Natural killer cell treated with Interleukin-12 subunit alpha and Interleukin-12 subunit beta and Interleukin-15 and Interleukin-18, amount 100 ng/mL, for 72 hours (primary cell): ENCODE results near the gene SMYD3. TPM values are rescaled to one million over a fixed set of nuclear protein-coding genes. Genes with fewer than 3 reads are reported as not detected.
A peak's percentile ranks its signal among the peaks of the same experiment; 100 is the strongest.

Source experiments
- ATAC-seq, 2 donors: fragments of 150-1000 bp; cut with Tn5 transposase in 1 of 2; sonication (Bioruptor Pico), chemical (Tn5 transposase) in 1 of 2; 2 replicates each; pipeline ENCODE4 v1.10.0; 2021
- DNase-seq: peaks from one replicate; pipeline ENCODE4 v3.0.0; 2022; ENCODE audit warnings: low spot score
- H3K27ac Mint-ChIP-seq, 2 donors: 1 replicate in 1 of 2; 2 replicates in 1 of 2; pipeline ENCODE4 v1.8.0; 2022; ENCODE audit warnings: mixed read lengths in 2 of 2, mild to moderate bottlenecking in 1 of 2, moderate library complexity in 1 of 2
- H3K27me3 Mint-ChIP-seq, 2 donors: 1 replicate in 1 of 2; 2 replicates in 1 of 2; pipeline ENCODE4 v1.8.0; 2022; ENCODE audit warnings: mixed read lengths in 2 of 2
- H3K36me3 Mint-ChIP-seq: one replicate; pipeline ENCODE4 v1.8.0; 2022; ENCODE audit warnings: mixed read lengths
- H3K4me1 Mint-ChIP-seq, 2 donors: 1 replicate in 1 of 2; 2 replicates in 1 of 2; pipeline ENCODE4 v1.8.0; 2022; ENCODE audit warnings: low read depth in 2 of 2, mixed read lengths in 2 of 2, mild to moderate bottlenecking in 1 of 2
- H3K4me3 Mint-ChIP-seq: one replicate; pipeline ENCODE4 v1.8.0; 2022; ENCODE audit warnings: mixed read lengths
- H3K9me3 Mint-ChIP-seq: 2 replicates; pipeline ENCODE4 v1.8.0; 2022; ENCODE audit warnings: mixed read lengths
- total RNA-seq, 2 donors: library from RNA; stranded (reverse); gene quantifications; one replicate each; pipeline ENCODE4 v1.2.3, GENCODE V29; 2022

Gene SMYD3
- total RNA-seq, 2 donors from 2014 or later, result 26.9 to 55.4 TPM

DNA sequence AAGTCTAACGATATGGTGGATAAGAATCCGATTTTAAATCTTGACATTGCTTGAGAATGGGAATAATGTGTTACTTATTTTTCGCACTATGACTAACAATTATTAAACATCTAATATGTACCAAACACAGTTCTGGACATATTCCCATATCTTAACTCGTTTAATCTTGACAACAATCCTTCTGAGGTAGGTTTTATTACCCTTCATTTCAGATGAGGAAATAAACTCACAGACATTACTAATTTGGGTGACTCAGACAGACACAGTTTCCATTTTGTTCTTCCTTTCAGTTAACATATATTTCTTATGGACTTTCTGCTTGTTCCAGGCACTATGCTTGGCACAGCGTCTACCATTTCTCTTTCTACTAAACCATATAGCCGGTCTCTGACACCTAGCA is 244.8 kb downstream of the SMYD3 start:
- no peaks in the 10 kb centered on the region for H3K27me3 Mint-ChIP-seq
- no peak overlapping the region for H3K27ac Mint-ChIP-seq
- no peak overlapping the region for H3K4me3 Mint-ChIP-seq
- DNase-seq (no peak), ATAC-seq (no peak)
- no peaks in the 10 kb centered on the region for H3K4me1 Mint-ChIP-seq
- H3K36me3 Mint-ChIP-seq, result peaks cover 14% of the 10 kb centered on the region
- peaks cover 6% of the 10 kb centered on the region for H3K9me3 Mint-ChIP-seq

- peaks cover 14% of the 10 kb centered on the region for H3K36me3 Mint-ChIP-seq
- DNase-seq (no peak), ATAC-seq (no peak)
- H3K4me1 Mint-ChIP-seq, result no peaks in the 10 kb centered on the region
- no peak overlapping the region for H3K27ac Mint-ChIP-seq
- H3K4me3 Mint-ChIP-seq, result no peak overlapping the region
- peaks cover 6% of the 10 kb centered on the region for H3K9me3 Mint-ChIP-seq
- H3K27me3 Mint-ChIP-seq, result no peaks in the 10 kb centered on the region
These were observed 245.4 kb downstream of the SMYD3 start for GRCh38 chr1:246261639-246262038.

DNA sequence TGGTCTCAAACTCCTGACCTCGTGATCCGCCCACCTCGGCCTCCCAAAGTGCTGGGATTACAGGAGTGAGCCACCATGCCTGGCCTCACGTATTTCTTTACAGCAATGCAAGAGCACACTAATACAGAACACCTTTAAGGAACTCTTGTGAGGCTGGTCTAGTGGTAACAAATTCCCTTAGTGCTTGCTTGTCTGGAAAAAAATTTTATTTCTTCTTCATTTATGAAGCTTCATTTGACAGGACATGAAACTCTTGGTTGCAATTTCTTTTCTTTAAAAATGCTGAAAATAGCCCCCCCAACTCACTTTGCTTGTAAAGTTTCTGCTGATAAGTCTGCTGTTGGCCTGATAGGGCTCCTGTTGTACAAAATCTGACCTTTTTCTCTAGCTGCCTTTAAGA is 248.8 kb downstream of the SMYD3 start:
- Mint-ChIP-seq H3K4me1 (no peaks in the 10 kb centered on the region), H3K27ac (no peak overlapping the region), H3K9me3 (peaks cover 6% of the 10 kb centered on the region), H3K27me3 (no peaks in the 10 kb centered on the region), H3K36me3 (peaks cover 14% of the 10 kb centered on the region), H3K4me3 (no peak overlapping the region)
- ATAC-seq, result no peak
- no peak for DNase-seq

DNA sequence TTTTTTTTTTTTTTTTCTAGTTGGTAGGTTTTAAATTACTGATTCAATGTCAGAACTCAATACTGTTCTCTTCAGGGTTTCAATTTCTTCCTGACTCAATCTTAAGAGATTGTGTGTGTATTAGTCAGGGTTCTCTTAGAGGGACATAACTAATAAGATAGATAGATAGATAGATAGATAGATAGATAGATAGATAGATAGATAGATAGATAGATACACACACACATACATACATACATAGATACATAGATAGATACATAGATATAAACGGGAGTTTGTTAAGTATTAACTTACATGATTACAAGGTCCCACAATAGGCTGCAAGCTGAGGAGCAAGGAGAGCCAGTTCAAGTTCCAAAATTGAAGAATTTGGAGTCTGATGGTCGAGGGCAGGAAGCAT is 251.3 kb downstream of the SMYD3 start:
- no peak overlapping the region for H3K27ac Mint-ChIP-seq
- H3K27me3 Mint-ChIP-seq, result no peaks in the 10 kb centered on the region
- no peak for ATAC-seq
- peaks cover 14% of the 10 kb centered on the region for H3K36me3 Mint-ChIP-seq
- no peak for DNase-seq
- H3K9me3 Mint-ChIP-seq, result peaks cover 6% of the 10 kb centered on the region
- H3K4me3 Mint-ChIP-seq, result no peak overlapping the region
- H3K4me1 Mint-ChIP-seq, result no peaks in the 10 kb centered on the region

DNA sequence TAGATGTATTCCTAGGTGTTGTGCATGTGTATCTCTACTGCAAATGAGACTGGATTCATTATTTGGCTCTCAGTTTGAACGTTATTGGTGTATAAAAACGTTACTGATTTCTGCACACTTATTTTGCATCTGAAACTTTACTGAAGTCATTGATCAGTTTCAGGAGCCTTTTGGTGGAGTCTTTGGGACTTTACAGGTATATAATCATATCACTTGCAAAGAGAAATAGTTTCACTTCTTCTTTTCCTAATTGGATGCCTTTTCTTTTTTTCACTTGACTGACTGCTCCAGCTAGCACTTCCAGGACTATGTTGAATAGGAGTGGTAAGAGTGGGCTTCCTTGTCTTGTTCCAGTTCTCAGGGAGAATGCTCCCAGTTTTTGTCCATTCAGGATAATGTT is 252.2 kb downstream of the SMYD3 start:
- DNase-seq, result no peak
- Mint-ChIP-seq H3K9me3 (peaks cover 6% of the 10 kb centered on the region), H3K4me1 (no peaks in the 10 kb centered on the region), H3K36me3 (peaks cover 14% of the 10 kb centered on the region), H3K27me3 (no peaks in the 10 kb centered on the region), H3K27ac (no peak overlapping the region), H3K4me3 (no peak overlapping the region)
- no peak for ATAC-seq

DNA sequence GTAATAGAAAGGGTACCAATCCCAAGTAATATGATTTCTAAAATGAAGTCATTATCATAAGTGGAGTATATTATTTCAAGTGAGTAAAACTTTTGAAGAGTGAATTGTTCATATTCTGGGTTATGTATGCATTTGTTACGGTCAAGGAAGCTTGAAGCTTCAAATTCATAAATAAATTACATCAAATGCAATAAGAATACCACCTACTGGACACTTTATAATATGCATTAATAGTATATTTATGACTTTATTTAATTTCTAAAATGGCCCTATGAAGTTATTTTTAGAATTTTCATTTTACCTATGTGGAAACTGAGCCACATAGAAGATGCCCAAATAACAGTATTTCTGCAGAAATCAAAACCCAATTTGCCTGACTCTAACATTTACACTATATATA is 260.6 kb downstream of the SMYD3 start:
- H3K36me3 Mint-ChIP-seq, result peaks cover 6% of the 10 kb centered on the region
- no peaks in the 10 kb centered on the region for H3K9me3 Mint-ChIP-seq
- no peak for ATAC-seq

GRCh38 chr1:246245541-246245940 is 261.5 kb downstream of the SMYD3 start:
- no peaks in the 10 kb centered on the region for H3K9me3 Mint-ChIP-seq
- DNase-seq, result no peak
- no peak overlapping the region for H3K27ac Mint-ChIP-seq

More for the DNA sequence above, 260.6 kb downstream of the SMYD3 start:
- H3K4me3 Mint-ChIP-seq, result no peak overlapping the region
- no peaks in the 10 kb centered on the region for H3K27me3 Mint-ChIP-seq
- no peaks in the 10 kb centered on the region for H3K4me1 Mint-ChIP-seq
- no peak overlapping the region for H3K27ac Mint-ChIP-seq
- no peak for DNase-seq

DNA sequence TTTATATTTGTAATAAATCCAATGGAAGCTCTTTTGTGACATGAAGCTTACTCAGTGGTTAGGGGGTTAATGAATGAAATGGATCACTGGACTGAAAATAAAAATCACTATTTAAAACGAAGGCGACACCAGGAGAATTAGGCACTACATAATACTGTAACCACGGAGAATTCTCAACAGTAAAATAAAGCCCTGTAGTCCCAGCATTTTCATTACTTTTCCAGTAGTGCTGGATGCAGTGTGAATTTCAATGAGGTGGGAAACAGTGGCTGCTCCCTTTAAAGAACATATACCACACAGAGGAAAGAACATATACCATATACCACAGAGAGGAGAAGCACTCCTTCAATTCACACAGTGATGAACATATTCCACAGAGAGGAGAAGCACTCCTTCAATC is 275.0 kb downstream of the SMYD3 start:
- Mint-ChIP-seq H3K9me3 (no peaks in the 10 kb centered on the region), H3K36me3 (no peaks in the 10 kb centered on the region), H3K27ac (no peak overlapping the region), H3K4me1 (no peaks in the 10 kb centered on the region), H3K4me3 (no peak overlapping the region), H3K27me3 (no peaks in the 10 kb centered on the region)
- no peak for DNase-seq
- ATAC-seq, result no peak

More at GRCh38 chr1:246245541-246245940, 261.5 kb downstream of the SMYD3 start:
- Mint-ChIP-seq H3K36me3 (peaks cover 6% of the 10 kb centered on the region), H3K4me3 (no peak overlapping the region), H3K27me3 (no peaks in the 10 kb centered on the region), H3K4me1 (no peaks in the 10 kb centered on the region)
- no peak for ATAC-seq

- Mint-ChIP-seq H3K27me3 (no peaks in the 10 kb centered on the region), H3K4me1 (no peaks in the 10 kb centered on the region), H3K9me3 (no peaks in the 10 kb centered on the region), H3K27ac (no peak overlapping the region), H3K36me3 (no peaks in the 10 kb centered on the region), H3K4me3 (no peak overlapping the region)
- ATAC-seq (no peak), DNase-seq (no peak)
These were observed 281.0 kb downstream of the SMYD3 start for GRCh38 chr1:246226041-246226440.

DNA sequence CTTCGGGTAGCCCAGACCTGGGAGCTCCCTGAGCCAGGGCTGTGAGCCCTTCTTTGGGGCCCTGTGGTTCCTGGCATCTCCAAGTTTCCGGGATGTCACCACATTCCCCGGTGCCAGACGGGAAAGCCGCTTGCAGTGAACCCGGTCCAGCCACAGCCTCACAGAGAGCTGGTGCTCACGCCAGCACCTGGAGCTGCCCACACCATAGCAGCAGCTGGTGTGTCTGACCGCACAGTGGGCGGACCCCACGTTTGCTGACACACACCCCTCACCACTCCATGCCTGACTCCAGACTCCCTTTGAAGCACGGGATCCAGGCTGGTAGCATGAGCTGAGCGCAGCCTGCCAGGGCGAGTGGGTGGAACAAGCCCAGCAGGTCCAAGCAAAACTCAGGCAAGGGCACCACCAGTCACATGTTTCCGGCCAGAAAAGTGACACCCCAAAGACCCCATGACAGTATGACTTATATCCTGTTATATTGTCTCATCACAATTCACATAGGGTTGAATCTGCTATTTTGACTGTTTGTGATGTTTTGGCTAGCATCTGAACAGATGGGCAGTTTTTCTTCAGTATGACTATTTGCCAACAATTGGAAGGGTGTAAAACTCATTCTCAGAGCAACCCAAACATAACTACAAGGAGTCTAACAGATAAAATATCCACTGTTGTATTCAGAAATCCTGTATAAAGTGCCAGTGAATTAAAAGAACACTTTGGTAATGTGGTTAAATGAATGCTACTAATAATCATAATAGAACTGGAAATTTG is 285.4 kb downstream of the SMYD3 start:
- H3K36me3 Mint-ChIP-seq, result no peaks in the 10 kb centered on the region
- DNase-seq (no peak), ATAC-seq (peak; percentile 24 to 48)
- no peak overlapping the region for H3K4me3 Mint-ChIP-seq
- H3K27me3 Mint-ChIP-seq, result no peaks in the 10 kb centered on the region
- peaks cover 0 to 3% of the 10 kb centered on the region in 2 donors for H3K4me1 Mint-ChIP-seq
- no peaks in the 10 kb centered on the region for H3K9me3 Mint-ChIP-seq
- H3K27ac Mint-ChIP-seq, result no peak overlapping the region

DNA sequence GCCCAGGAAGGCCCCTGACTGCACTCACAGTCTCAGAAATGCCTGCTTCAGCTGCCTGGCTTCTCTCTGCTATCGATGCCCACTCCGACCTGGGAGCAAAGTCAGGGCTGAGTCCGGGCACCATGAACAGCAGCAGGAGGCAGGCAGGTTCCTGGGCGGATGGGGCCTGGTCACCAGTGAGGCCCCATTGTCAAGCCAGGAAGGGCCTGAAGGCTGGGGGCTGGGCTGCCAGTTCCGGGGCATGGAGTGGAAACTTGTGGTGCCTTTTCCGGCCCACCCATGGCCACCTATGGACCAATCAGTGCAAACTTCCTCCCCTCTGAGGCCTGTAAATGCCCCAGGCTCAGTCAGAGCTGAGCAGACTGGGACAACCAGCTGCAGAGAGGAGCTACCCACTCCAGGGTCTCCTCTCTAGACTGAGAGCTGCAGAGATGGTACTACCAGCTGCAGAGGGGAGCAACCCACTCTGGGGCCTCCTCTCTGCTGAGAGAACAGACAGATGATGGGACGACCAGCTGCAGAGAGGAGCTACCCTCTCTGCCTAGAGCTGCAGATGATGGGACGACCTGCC is 286.5 kb downstream of the SMYD3 start:
- Mint-ChIP-seq H3K36me3 (no peaks in the 10 kb centered on the region), H3K9me3 (no peaks in the 10 kb centered on the region), H3K4me3 (no peak overlapping the region), H3K27me3 (no peaks in the 10 kb centered on the region), H3K4me1 (peaks cover 0 to 3% of the 10 kb centered on the region in 2 donors), H3K27ac (no peak overlapping the region)
- no peak for DNase-seq
- ATAC-seq, result no peak

GRCh38 chr1:246219508-246220030 is 287.5 kb downstream of the SMYD3 start:
- Mint-ChIP-seq H3K36me3 (no peaks in the 10 kb centered on the region), H3K27me3 (no peaks in the 10 kb centered on the region), H3K27ac (no peak overlapping the region), H3K9me3 (no peaks in the 10 kb centered on the region), H3K4me1 (peaks cover 0 to 3% of the 10 kb centered on the region in 2 donors), H3K4me3 (no peak overlapping the region)
- DNase-seq (no peak), ATAC-seq (peak in 1 of 2 donors; percentile 28)

DNA sequence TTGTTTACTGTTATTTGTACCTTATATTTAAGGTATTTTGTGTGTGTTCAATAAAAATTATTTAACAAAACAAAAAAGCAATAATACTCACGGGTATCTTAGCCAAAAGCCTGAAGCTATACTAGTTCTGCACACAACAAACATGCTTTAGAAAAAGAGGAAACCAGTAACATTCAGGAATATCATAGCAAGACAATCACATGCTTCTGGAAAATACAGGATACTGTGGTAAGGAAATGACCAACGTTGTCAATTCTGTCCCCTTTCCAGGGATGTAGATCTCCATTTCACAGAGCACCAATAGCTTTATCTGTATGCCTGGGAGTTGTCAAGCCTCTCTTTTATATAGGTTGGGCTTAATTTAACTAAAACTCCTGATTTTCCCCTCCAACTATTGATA is 288.4 kb downstream of the SMYD3 start:
- H3K27ac Mint-ChIP-seq, result no peak overlapping the region
- no peak overlapping the region for H3K4me3 Mint-ChIP-seq
- DNase-seq, result no peak
- H3K9me3 Mint-ChIP-seq, result no peaks in the 10 kb centered on the region
- H3K27me3 Mint-ChIP-seq, result no peaks in the 10 kb centered on the region
- ATAC-seq, result no peak
- no peaks in the 10 kb centered on the region for H3K36me3 Mint-ChIP-seq
- H3K4me1 Mint-ChIP-seq, result peaks cover 0 to 3% of the 10 kb centered on the region in 2 donors

GRCh38 chr1:246216906-246217305 is 290.2 kb downstream of the SMYD3 start:
- no peak for ATAC-seq
- Mint-ChIP-seq H3K4me3 (no peak overlapping the region), H3K27me3 (no peaks in the 10 kb centered on the region), H3K36me3 (no peaks in the 10 kb centered on the region), H3K27ac (no peak overlapping the region), H3K4me1 (peaks cover 0 to 3% of the 10 kb centered on the region in 2 donors), H3K9me3 (no peaks in the 10 kb centered on the region)
- DNase-seq, result no peak
